NCI-H2227 treated with DMSO at 0.1 percent for 48 hours (cell line): Measurements from ENCODE around the gene PLOD1.
"Not testable (repeated sequence)": the region's sequence is repeated elsewhere in the genome, so short reads cannot be mapped to it uniquely, and the experiment has no call there.

ENCODE experiments used
- DNase-seq: peaks from one replicate; lab custom pipeline; 2025; lab: John Stamatoyannopoulos, UW

Gene PLOD1

DNA sequence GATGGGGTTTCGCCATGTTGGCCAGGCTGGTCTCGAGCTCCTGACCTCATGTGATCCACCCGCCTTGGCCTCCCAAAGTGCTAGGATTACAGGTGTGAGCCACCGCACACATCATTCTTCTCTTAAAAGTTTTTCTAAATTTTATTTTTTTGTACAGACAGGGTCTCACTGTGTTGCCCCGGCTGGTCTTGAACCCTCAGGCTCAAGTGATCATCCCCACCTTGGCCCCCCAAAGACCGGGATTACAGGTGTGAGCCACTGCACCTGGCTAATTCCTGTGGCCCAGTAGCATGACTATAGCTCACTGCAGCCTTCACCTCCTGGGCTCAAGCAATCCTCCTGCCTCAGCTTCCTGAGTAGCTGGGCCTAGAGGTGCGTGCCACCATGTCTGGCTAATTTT is 5.3 kb downstream of the PLOD1 start:
- DNase-seq = not testable (repeated sequence)

DNA sequence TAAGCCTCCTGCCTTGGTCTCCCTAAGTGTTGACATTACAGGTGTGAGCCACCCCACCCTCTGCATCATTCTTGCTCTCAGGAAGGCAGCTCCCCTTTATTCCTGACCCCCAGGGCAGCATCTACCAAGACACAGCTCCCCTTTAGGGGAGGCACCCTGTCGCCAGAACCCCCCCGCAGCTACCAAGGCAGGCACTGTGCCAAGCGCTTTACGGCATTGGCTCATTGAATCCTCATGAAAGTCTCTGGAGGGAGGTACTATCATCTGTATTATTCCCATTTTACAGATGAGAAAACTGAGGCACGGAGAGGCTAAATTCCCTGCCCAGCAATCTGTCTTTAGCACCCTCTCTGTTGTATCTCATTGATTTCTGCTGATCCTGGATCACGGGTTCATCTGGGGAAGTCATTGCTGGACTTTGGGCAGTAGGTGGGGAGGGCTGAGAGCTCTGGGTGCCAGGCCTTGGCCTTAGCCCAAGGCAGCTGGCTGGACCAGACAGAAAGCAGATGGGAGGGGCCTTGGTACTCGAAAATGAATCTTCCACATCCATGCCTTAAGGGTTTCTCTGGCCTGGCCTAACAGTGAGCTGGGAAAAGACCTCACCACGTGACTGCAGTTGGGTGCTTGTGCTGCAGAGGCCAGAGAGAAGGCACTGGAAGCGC is 5.9 kb downstream of the PLOD1 start:
- no peak for DNase-seq

DNA sequence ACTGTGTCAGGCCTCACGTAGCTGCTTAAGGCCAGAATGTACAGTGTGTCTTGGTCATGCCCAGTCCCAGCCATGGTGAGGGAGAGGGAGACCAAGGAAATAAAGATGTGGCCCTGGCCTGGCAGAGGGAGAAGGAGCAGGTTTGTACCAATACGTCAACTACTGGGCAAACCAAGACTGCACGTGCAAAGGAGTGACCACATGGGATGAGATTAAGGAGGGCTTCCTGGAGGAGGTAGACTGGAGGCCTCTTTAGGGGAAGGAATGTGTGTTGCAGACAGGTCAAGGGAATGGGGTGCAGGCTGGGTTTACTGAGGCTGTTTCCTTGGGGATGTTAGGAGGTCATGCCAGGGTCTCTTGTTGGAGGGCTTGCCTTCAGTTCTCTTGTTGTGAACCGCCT is 7.8 kb downstream of the PLOD1 start:
- no peak for DNase-seq

DNA sequence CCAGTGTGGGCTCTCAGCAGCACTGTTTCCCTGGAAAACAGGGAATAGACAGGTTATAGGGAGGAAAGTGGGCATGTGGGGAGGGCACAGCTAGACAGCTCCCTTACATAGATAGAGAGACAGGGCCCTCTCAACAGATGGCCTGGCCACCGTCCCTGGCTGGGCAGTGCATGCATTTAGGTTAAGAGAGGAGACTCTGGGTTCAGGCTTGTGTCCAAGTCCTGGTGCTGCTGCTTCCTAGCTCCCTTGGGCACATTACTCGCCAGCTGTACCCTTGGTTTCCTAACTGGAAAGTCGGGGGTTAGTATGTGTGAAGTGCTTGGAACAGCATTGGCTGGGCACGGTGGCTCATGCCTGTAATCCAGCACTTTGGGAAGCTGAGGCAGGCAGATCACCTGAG is 9.1 kb downstream of the PLOD1 start:
- no peak for DNase-seq

DNA sequence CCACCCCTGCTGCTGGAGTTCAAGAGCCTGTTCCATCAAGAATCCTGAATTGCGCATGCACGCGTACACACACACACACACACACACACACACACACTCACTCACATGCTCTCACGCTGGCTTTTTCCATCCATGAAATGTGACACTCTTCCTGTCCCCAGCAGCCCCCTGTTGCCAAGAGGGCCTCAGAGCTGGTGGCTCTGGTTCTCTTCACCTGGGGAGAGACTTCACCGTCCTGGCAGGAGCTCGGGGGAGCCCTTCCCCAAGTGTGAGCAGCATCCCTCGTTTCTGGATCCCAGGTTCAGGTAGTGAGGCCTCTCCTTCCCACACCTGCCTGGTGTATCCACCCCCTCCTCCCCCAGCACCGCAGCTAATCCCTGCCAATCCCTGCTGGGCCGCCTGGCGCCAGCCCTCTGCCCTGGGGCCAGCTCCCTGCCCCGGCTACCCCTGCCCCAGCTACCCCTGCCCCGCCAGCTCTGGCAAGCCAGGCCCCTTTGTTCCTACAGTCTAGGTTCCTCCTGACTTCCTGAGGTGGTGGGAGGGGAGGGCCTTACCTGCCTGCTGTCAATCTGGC is 9.9 kb downstream of the PLOD1 start:
- peak; percentile 72 for DNase-seq

DNA sequence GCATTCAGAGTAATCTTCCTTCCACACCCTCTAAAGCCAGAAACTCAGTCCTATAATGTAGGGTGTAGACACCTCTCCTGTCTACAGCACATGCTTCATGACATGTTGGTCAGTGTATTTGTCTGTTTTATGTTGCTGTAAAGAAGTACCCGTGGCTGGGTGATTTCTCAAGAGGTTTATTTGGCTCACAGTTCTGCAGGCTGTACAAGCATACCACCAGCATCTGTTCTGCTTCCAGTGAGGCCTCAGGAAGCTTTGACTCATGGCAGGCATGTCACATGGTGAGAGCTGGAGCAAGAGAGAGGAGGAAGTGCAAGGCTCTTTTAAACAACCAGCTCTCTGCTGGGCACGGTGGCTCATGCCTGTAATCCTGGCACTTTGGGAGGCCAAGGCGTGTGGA is 12.1 kb downstream of the PLOD1 start:
- DNase-seq = no peak

DNA sequence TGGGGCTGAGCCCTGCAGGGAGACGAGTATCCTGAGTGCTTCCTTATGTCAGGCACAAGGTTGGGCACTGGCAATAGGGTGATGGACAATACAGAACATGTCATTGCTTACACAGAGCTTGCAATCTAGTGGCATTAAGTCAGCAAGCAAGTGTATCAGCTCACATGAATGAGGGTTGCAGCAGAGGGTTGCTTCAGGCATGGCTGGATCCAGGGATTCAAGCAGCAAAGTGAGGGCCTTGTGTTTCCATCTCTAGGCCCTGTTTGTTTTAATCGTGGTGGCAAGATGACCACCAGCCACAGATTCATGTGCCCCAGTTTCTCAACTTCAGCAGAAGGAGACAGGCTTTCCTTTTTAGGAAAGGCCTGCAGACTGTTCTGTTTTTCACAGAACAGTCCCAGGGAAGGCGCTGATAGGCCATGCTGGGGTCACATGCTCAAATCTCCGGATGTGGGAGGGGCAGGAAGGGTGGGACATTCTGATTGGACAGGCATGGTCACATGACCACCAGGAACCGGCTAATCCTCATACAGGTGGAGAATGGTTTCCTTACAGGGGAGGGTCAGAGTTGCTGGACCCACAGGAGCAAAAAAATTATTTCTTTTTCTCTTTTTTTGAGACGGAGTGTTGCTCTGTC is 14.4 kb downstream of the PLOD1 start:
- DNase-seq = no peak

DNA sequence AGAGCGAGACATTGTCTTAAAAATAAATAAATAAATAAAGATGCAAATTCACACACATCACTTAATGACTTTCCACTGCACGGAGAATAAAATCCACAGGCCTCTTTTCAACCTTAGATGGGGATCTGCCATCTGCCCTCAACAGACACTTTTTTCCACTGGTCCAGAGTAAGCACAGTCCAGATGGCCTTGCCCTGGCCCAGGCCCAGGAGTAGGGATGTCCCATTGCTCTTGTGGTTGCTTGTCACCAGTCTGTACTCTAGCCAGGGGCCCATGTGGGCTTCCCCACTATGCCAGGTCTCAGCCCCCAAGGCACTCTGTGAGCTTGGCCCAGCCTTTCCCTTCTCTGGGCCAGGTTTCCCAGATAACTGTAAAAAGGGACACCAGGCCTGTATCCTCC is 17.4 kb downstream of the PLOD1 start:
- DNase-seq = no peak

DNA sequence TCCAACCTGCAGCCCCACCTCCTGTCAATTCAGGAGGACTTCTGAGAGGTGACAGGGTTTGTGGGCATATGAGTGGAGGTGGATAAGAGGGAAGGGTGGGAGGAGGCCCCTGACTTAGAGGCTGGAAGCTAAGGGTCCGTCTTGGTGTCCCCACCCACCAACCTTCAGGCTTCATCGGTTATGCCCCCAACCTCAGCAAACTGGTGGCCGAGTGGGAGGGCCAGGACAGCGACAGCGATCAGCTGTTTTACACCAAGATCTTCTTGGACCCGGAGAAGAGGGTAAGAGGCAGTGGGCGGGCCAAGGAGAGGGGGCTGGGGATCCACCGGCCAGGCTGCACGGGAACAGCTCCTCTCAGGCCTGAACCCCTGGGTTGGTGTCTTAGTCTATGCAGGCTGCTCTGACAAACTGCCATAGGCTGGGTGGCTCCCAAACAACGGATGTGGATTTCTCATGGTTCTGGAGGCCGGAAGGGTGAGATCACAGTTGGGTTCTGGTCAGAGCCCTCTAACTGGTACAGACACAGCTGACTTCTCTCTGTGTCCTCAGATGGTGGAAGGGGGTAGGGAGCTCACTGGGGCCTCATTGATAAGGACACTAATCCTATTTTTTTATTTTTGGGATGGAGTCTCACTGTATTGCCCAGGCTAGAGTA is 18.1 kb downstream of the PLOD1 start:
- DNase-seq = no peak

DNA sequence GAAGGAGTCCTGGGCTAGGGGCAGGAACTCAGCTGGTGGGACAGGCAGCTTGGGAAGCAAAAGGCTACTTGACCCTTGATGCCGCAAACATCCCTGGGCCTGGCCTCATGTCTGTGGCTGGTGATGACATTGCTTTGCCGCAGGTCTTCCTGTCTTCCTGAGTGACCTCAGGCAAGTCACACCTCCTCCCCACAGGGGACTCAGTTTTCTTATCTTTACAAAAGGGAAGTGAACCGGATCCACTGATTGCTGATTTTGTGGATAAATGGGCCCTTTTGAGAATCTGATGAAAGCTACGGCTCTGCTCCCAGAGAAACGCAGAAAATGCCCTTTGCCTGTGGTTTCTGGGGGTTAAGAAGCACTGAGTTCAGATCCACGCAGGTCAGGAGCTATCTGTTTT is 20.7 kb downstream of the PLOD1 start:
- DNase-seq = no peak

DNA sequence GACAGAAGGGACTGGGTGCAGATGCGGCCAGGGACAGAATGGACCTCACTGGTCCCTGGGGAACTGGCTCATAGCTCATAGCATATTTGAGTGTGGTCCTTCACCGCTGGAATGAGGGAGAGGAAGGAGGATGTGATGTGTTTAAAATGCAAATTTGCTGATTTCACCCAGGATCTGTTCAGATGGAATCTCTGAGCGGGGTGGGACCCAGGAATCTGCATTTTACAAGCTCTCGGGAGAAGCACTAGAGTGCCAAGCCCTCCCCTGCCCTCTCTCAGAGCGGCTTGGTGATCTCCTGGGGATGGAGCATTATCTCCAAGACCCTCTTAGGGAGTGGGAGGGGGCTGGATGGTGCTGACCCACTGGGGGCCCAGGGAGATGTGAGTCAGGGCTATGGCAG is 22.9 kb downstream of the PLOD1 start:
- no peak for DNase-seq

DNA sequence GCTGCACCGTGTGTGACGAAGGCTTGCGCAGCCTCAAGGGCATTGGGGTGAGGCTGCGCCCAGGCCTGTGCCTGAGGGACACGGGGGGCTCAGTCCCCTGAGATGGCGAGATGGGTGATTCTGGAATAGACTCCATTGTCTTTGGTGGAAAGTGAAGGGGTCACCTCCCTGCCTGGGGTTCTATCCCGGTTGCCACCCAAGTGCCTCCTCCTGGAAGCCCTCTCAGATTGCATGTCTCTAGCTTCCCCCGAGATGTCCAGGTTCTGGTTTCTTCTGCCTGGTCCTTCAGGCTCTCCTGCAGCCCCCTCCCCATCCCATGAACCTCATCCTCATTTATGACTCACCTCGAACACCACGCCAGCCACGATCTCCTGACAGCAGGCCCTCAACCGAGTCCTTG is 23.4 kb downstream of the PLOD1 start:
- DNase-seq = no peak

DNA sequence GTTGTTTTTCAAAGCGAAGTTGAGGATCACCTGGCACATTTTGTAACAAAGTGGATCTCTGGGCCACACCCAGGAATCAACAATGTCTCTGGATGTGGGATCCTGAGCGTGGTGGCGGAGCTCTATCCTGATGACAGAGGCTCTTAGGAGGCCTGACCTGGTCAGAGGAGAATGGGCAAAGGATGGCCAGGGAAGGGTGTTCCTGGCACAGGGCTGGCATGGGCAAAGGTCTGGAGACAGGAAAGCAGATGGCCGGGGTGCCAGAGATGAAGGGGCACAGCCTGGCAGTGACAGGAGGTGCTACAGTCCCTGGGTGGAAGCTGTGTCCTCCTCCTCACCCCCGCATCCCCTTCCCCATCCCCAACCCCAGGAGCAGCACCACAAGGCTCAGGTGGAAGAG is 25.8 kb downstream of the PLOD1 start:
- DNase-seq = no peak

DNA sequence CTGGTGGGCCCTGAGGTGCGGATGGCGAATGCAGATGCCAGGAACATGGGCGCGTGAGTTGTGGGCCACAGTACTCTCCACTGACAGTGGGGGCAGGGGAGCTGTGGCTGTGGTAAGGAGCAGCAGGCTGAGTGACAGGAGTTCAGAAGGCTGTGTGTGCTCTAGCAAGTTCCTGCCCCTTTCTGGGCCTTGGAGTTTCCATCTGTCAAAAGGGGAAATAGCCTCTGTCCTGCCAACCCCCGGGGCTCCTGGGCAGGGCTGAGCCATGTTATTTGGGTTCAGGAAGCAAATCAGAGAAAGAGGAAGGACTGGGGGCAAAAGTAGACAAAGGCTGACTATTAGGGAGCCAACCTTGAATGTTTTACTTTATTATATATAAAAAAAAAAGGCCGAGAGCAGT is 26.2 kb downstream of the PLOD1 start:
- no peak for DNase-seq

DNA sequence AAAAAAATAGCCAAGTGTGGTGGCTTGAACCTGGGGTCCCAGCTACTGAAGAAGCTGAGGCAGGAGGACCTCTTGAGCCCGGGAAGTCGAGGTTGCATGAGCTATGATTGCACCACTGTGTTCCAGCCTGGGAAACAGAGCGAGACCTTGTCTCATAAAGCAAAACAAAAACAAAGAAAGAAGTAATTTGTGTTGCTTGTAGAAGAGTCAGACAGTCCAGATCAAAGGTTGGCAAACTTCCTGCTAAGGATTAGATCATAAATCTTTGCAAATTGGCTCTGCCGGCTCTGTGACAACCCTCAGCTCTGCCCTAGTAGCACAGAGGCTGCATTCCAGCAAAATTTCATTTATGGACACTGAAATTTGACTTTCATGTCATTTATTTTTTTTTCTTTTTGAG is 26.7 kb downstream of the PLOD1 start:
- no peak for DNase-seq

DNA sequence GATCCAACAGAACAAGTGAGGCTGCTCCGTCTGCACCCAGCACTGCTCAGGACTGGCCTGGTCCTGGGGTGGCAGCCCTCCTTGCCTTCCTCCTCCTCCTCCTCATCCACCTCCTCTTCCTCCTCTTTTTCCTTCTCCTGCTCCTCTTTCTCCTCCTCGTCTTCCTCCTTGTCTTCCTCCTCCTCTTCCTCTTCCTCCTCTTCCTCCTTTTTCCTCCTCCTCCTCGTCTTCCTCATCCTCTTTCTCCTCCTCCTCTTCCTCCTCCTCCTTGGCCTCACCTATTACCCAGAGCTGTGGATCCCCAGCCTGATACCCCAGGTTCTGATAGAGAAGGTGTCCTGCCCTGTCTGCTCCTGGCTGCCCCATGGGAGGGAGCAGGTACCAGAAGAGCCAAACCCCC is 29.1 kb downstream of the PLOD1 start:
- DNase-seq = no peak

DNA sequence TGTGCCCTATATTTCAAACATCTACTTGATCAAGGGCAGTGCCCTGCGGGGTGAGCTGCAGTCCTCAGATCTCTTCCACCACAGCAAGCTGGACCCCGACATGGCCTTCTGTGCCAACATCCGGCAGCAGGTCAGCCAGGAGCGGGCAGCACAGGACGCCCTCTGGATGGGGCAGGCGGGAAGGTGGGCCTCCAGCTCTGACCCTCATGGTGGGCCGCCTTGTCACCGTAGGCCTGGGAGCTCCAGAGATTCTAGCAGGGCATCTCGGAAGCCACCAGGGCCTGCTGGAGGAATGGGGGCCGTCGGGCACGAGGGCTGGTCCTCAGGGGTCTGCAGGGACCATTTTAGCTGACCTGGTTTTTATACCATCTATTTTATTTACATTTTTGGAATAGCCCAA is 30.1 kb downstream of the PLOD1 start:
- DNase-seq = no peak

DNA sequence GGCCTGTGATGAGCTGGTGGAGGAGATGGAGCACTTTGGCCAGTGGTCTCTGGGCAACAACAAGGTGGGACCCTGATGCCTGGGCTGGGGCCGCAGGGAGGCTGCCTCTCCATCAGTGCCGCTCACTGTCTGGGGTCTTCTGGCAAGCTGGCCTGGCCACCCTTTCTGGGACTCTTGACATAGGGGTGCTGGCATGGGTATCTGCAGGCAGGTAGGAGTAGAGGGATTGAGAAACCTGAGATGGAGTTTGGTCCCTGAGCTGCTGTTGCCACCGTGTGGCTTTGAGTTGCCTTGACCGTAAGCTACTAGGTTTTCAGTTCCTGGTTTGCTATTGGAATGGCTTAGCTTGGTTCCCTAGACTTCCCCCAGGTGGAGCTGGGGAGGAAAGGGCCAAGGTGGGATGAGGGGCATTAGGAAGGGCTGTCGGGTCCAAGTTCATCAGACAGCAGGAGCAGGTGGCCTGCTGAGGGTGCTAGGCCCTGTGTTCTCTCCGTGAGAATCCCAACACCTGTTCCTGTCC is 32.6 kb downstream of the PLOD1 start:
- peak; percentile 38 for DNase-seq

DNA sequence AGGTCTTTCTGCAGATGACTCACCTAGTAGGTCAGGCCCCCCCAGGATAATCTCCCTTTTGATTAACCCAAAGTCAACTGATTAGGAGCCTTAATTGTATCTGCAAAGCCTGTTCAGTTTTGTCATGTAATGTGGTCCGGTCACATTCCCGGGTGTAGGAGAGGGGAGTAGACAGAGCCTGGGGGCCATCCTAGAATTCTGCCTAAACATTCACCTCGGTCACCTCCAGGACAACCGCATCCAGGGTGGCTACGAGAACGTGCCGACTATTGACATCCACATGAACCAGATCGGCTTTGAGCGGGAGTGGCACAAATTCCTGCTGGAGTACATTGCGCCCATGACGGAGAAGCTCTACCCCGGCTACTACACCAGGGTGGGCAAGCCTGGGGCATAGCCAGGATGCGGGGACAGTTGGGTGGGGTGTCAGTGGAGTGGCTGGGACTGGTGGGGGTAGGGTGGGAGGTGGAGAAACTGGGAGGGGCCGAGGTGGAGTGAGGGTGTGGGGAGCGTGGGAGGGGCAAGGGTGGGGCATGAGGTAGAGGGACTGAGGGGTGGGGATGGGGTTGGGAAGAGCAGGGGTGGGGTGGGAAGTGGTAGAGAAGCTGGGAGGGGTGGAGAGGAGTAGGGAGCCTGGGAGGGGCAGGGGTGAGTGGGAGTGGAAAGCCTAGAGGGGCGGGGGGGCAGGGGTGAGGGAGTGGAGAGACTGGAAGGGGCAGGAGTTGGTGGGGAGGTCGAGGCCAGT is 36.1 kb downstream of the PLOD1 start:
- no peak for DNase-seq

DNA sequence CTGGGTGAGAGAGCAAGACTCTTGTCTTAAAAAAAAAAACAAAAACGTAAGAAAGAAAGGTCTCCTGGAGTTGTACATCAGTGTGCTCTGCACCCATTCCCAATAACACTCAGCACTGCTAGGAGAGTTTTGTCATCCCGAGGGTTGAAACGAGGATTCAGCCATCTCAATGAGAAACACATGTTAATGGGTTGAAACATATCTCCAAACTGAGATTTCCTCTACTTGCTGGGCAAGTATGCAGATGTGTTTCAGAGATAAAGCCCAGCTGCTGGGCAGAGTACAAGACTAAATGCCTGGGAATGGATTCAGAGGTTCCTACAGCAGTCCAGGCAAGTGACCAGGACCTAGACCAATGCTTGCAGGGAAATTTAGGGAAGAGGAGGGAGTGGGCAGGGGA is 43.1 kb downstream of the PLOD1 start:
- DNase-seq = no peak

DNA sequence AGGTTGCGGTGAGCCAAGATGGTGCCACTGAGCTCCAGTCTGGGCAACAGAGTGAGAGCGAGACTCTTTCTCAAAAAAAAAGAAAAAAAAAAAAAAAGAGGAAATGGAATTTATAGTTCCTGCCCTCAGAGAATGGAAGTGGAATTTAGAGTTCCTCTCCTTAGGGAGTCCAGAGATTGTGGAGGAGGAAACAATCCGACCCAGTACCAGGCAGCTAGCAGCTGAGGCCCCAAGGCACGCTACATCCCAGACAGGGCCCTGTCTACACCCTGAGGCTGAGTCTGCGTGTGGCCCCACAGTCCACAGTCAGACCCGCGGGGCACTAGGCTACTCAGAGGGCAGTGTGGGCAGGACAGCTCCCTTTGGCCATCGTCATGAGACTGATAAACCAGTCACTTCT is 43.8 kb downstream of the PLOD1 start:
- no peak for DNase-seq
